Mesangial cell (primary cell): ENCODE results near the gene FBXL2. TPM values are rescaled to one million over a fixed set of nuclear protein-coding genes. Genes with fewer than 3 reads are reported as not detected.

Source experiments
- total RNA-seq: library from RNA; depleted of rRNA; stranded (reverse); fragments of >200 nt; gene quantifications from 2 replicates; pipeline ENCODE4 v1.2.3, GENCODE V29; 2015

FBXL2 gene, protein sequence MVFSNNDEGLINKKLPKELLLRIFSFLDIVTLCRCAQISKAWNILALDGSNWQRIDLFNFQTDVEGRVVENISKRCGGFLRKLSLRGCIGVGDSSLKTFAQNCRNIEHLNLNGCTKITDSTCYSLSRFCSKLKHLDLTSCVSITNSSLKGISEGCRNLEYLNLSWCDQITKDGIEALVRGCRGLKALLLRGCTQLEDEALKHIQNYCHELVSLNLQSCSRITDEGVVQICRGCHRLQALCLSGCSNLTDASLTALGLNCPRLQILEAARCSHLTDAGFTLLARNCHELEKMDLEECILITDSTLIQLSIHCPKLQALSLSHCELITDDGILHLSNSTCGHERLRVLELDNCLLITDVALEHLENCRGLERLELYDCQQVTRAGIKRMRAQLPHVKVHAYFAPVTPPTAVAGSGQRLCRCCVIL
- total RNA-seq, result 10.4 and 22.8 TPM in 2 replicates

DNA sequence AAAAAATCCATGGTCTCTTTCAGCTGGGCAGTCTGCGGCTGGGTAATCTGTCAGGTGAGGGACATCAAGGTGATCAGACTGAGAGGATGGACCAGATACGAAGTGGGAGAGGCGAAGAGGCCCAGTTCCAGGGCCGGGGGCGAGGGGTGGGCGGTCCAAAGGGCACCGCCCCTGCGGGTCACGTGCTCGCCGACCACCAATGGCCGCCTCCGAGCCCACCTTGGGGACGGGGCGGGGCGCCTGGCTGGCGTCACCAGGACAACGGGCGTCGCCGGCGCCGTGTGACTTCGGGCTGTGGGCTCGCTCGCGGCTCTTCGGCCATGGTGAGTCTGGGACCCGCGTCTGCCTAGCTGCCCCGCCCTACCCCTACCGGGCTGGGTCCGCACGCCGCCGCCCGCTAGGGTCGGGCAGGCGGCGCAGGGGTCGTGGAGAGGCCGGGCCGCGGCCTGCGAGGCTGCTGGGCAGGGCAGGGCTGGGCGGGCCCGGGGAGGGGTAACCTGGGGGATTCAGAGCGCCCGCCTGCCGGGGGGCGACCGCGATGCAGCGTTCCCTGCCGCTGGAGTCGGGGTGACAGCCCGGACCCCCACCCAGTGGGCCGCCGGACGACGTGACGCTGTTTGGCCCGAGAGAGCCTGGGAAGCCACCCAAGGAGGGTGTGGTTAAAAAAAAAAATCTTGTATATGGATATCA, at the start of gene FBXL2:
Gene FBXL2 (plus strand): TSS at position 250 of the 690 bp plus-strand sequence. CDS start 71 bp downstream, at position 321.

Other genes with a start within 250 kb of the FBXL2 start
- 59.8 and 172 TPM in 2 replicates for gene GLB1, start 180.3 kb upstream of the FBXL2 start, total RNA-seq
- 7.2 and 8.0 TPM in 2 replicates for gene TMPPE, start 180.3 kb upstream of the FBXL2 start, total RNA-seq
- 217 and 421 TPM in 2 replicates for gene CRTAP, start 163.4 kb upstream of the FBXL2 start, total RNA-seq
- gene SUSD5, start 58.6 kb upstream of the FBXL2 start, total RNA-seq, result 2.5 and 7.5 TPM in 2 replicates
- gene UBP1, start 163.0 kb downstream of the FBXL2 start, total RNA-seq, result 35.6 and 36.7 TPM in 2 replicates